Myocyte (in vitro differentiated cells): ENCODE data around the gene CCT8L2. TPM values are rescaled to one million over a fixed set of nuclear protein-coding genes. Genes with fewer than 3 reads are reported as not detected.
"Not testable (repeated sequence)": the region's sequence is repeated elsewhere in the genome, so short reads cannot be mapped to it uniquely, and the experiment has no call there.

ENCODE experiments used
- DNase-seq: peaks from one replicate; pipeline ENCODE4 v3.0.0-alpha.2; 2012; ENCODE audit warnings: low read depth
- total RNA-seq: library from RNA; depleted of rRNA; stranded (reverse); fragments of >200 nt; gene quantifications from 2 replicates; pipeline ENCODE4 v1.2.3, GENCODE V29; 2014

CCT8L2 gene
- total RNA-seq, 1 donor from 2014 or later = not detected

DNA sequence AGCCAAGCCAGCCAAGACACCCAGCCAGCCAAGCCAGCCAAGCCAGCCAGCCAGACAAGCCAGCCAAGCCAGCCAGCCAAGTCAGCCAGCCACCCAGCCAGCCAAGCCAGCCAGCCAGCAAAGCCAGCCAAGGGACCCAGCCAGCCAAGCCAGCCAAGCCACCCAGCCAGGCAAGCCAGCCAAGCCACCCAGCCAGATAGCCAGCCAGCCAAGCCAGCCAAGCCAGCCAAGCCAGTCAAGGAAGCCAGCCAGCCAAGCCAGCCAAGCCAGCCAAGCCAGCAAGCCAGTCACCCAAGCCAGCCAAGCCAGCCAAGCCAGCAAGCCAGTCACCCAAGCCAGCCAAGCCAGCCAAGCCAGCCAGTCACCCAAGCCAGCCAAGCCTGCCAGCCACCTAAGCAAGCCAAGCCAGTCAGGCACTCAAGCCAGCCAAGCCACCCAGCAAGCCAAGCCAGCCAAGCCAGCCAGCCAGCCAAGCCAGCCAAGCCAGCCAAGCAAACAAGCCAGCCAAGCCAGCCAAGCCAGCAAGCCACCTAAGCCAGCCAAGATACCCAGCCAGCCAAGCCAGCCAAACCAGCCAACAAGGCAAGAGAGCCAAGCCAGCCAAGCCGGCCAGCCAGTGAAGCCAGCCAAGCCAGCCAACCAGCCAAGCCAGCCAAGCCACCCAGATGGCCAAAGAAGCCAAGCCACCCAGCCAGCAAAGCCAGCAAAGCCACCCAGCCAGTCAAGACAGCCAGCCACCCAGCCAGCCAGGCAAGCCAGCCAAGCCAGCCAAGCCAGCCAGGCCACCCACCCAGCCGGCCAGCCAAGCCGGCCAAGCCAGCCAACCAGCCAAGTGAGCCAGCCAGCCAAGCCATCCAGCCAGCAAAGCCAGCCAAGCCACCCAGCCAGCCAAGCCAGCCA lies 33.3 kb downstream of the CCT8L2 start:
- no peak for DNase-seq

DNA sequence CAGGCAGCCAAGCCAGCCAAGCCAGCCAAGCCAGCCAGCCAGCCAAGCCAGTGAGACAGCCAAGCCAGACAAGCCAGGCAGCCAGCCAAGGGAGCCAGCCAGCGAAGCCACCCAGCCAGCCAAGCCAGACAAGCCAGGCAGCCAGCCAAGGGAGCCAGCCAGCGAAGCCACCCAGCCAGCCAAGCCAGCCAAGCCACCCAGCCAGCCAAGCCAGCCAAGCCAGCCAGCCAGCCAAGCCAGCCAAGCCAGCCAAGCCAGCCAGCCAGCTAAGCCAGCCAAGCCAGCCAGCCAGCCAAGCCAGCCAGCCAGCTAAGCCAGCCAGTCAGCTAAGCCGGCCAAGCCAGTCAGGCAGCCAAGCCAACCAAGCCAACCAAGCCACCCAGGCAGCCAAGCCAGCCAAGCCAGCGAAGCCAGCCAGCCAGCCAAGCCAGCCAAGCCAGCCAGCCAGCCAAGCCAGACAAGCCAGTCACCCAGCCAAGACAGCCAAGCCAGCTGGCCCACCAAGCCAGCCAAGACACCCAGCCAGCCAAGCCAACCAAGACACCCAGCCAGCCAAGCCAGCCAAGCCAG lies 34.1 kb downstream of the CCT8L2 start:
- not testable (repeated sequence) for DNase-seq

DNA sequence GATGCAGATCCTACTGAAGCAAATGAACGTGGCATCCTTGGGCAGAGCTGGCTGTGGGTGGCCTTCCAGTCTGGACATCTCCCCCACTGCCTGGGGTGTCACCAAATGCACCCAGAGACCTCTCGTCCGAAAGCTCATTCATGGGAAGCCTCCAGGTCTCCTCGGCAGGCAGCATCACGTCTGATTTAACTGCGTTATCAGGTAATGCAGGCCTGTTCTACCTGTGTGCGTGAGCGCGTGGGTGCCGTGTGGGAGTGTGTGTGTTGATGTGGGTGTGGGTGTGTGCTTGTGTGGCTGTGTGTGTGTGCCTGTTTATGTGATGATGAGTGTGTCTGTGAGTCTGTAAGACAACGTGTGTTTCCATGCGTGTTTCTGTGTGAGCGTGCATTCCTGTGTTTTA lies 35.1 kb downstream of the CCT8L2 start:
- not testable (repeated sequence) for DNase-seq

DNA sequence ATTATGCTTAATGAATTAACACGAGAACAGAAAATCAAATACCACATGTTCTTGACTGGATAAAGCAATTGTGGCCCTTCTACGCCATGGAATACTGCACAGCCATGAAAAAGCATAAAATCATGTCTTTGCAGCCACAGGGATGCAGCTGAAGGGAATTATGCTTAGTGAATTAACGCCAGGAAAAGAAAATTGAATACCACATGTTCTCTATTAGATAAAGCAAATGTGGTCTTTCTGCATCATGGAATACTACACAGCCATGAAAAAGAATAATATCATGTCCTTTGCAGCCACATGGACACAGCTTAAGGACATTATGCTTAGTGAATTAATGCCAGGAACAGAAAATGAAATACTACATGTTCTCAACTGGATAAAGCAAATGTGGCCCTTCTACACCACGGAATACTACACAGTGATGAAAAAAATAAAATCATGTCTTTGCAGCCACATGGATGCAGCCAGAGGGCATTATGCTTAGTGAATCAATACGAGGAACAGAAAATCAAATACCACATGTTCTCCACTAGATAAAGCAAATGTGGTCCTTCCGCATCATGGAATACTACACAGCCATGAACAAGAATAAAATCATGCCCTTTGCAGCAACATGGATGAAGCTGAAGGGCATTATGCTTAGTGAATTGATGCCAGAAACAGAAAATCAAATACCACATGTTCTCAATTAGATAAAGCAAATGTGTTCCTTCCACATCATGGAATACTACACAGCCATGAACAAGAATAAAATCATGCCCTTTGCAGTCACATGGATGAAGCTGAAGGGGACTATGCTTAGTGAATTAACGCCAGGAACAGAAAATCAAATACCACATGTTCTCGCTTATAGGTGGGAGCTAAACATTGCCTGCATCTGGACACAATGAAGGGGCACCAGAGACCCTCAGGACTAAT lies 37.3 kb downstream of the CCT8L2 start:
- not testable (repeated sequence) for DNase-seq

DNA sequence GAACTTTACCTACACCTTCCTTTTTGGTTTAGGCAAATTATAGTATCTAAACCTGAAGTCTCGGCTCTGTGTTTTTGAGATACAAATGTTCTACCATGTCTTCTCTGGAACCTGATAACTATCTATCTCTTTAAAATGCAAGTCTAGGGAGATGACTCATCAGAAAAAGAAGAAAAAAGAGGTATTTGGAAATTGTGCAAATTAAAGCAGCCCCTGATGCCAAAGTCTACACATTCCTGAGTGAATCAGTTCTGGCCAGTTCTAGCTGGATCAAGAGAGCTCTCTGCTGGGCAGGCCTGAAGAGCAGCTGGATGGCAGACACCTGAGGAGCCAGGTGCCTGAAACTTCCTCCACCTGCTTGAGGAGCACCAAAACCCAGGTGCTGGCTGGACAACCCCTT lies 49.3 kb downstream of the CCT8L2 start:
- DNase-seq = not testable (repeated sequence)

Other genes starting within 250 kb of the CCT8L2 start
- not detected in 2 replicates for gene XKR3, start 232.6 kb upstream of the CCT8L2 start, total RNA-seq